GM13977 (cell line): ENCODE data around the gene EXOC3L4.
"Not testable (repeated sequence)": the region's sequence is repeated elsewhere in the genome, so short reads cannot be mapped to it uniquely, and the experiment has no call there.

Source experiments
- DNase-seq: peaks from one replicate; pipeline ENCODE4 v3.0.0; 2012; ENCODE audit warnings: low spot score
- CTCF ChIP-seq: IDR thresholded peaks from 2 replicates; pipeline ENCODE4 v1.5.1; 2012; ENCODE audit warnings: mild to moderate bottlenecking, control low read depth; ENCODE audit not compliant: insufficient read depth; ENCODE audit errors: extremely low read depth, missing control alignments
- in situ Hi-C: fragments of 300-500 bp; cut with MboI; formaldehyde crosslinking; loops from one replicate; pipeline ENCODE4 v1.12.0; 2022; ENCODE audit warnings: low sequenced_read_pairs, low pct_unique_long_range_greater_than_20kb, mixed read lengths, inconsistent platforms; ENCODE audit not compliant: unreplicated experiment

EXOC3L4 gene

GRCh38 chr14:103146141-103146709, 51.7 kb downstream of the EXOC3L4 start:
- in situ Hi-C loops: no loop called here
- no peak for TF ChIP-seq CTCF

GRCh38 chr14:103149351-103150237, 55.1 kb downstream of the EXOC3L4 start:
- in situ Hi-C loops: no loop called here
- no peak for DNase-seq
- TF ChIP-seq CTCF: no peak

More at GRCh38 chr14:103146141-103146709, 51.7 kb downstream of the EXOC3L4 start:
- DNase-seq: no peak

- no peak for TF ChIP-seq CTCF
- in situ Hi-C loops: no loop called here
- DNase-seq: no peak
Measured at GRCh38 chr14:103151270-103151945, 56.9 kb downstream of the EXOC3L4 start.

- TF ChIP-seq CTCF: no peak
- in situ Hi-C loops: no loop called here
- no peak for DNase-seq
Measured at GRCh38 chr14:103155010-103155409, 60.5 kb downstream of the EXOC3L4 start.

- DNase-seq, in situ Hi-C loops: not testable (repeated sequence)
Measured at GRCh38 chr14:103155416-103155815, 60.9 kb downstream of the EXOC3L4 start.

- in situ Hi-C loops: no loop called here
- no peak for TF ChIP-seq CTCF
- DNase-seq: no peak
Measured at GRCh38 chr14:103155826-103156394, 61.4 kb downstream of the EXOC3L4 start.
